Measurements from ENCODE around the gene KRTAP20-3. TPM values are rescaled to one million over a fixed set of nuclear protein-coding genes. Genes with fewer than 3 reads are reported as not detected.

KRTAP20-3 gene
- not detected in 2 replicates for total RNA-seq

DNA sequence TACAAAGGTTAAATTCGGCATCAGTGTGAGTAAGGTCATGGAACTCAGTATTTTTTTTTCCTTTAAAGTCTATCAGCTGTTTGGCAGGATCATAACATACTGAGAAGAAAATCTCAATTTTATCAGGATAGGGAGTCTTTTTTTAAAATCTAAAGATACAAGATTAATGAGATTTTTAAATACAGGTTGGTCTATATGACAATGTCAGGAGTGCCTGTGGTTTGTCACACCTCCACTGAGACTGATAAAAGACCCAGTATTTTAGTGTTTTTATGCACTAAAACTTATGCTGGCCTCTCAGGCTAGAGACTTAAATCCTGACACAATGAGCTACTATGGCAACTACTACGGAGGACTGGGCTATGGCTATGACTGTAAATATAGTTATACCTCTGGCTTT lies at the start of gene KRTAP20-3:
TSS of gene KRTAP20-3 (plus strand) at position 301 of the 400 bp plus-strand sequence.

DNA sequence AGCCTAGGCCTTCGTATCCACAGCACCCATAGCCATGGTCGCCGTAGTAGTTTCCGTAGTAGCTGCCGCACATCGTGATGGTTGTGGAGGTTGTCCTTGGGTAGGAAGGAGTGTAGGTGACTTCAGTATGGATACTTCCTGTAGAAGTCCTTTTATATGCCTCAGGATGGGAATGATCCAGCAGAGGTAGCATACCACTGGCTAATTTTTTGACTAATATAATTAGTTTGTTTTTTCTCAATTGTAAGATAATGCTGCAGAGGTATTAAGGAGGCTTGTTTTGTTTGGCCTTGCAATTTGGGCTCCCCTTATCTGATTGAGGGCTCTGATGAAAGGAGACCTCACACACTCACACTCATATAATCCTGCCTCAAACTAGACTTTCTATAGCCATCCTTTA lies 43.9 kb upstream of the KRTAP20-3 start, which contains the start of gene KRTAP6-2:
TSS of gene KRTAP6-2 (minus strand) at position 101 of the 400 bp plus-strand sequence. CDS start at position 73, 28 bp downstream.

DNA sequence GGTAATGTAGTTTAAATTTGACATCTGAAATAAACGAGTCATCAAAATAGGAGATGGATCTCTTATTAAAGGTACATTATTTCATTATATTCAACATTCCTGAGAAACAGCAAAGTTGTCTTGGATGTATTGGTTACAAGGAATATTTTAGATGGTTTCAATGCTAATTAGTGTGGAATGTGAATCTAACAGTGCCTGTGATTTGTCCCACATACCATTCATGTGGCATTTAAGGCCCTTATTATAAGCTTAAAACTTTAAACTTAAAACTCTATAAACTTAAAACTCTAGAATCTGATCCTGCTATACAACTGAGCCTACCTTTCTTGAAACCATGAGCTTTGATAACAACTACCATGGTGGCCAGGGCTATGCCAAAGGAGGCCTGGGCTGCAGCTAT lies 41.9 kb upstream of the KRTAP20-3 start, which contains the start of gene KRTAP22-1:
TSS of gene KRTAP22-1 (plus strand) at position 301 of the 400 bp plus-strand sequence.

DNA sequence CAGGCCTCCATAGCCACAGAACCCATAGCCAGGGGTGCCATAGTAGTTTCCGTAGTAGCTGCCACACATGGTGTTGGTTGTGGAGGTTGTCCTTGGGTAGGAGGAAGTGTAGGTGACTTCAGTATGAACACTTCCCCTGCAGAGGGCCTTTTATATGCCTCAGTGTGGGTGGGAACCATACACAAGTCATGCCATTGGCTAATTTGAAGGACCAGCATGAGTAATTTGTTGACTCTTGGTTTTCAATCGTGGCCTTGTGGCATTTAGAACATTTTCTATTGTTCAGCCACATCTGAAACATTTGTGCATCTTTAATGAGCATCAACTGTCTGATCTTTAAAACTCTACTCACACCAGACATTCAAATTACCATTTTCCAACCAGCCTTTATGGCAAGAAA lies 28.8 kb upstream of the KRTAP20-3 start, which contains the start of gene KRTAP6-1:
TSS of gene KRTAP6-1 (minus strand) at position 95 of the 400 bp plus-strand sequence. CDS start at position 69, 26 bp downstream.

DNA sequence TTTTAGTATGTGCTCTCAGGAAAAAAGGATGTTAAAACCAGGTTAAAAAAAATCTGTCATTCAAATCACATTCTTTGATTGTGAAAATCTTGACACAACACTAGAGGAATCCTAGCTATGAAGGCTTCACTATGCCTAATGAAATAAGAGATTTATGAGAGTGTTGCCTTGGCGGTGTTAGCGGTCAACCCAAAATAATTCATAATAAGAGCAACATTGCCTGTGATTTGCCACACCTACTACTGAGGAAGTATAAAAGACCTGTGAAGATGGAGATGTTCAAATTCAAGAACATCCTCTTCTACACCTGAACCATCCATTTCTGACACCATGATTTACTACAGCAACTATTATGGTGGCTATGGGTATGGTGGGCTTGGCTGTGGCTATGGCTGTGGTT lies 26.5 kb upstream of the KRTAP20-3 start, which contains the start of gene KRTAP20-1:
TSS of gene KRTAP20-1 (plus strand) at position 301 of the 400 bp plus-strand sequence. CDS start at position 331, 30 bp downstream.

DNA sequence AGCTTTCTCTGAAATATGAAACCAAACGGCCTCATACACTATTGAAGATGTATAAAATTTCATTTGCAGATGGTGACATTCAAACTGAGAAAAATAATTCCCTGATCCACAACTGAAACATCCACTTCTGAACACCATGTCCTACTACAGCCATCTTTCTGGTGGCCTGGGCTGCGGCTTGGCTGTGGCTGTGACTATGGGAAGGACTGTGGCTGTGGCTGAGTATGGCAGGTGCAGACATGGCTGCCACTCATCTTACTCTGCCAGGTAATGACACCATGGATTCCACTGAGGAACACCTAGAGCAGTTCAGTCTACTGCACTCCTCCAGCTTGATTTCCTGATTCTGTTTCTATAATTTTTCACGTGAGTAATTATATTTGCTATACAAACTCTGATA lies 22.1 kb upstream of the KRTAP20-3 start, which contains the start of gene KRTAP20-4:
TSS of gene KRTAP20-4 (plus strand) at position 106 of the 400 bp plus-strand sequence.

DNA sequence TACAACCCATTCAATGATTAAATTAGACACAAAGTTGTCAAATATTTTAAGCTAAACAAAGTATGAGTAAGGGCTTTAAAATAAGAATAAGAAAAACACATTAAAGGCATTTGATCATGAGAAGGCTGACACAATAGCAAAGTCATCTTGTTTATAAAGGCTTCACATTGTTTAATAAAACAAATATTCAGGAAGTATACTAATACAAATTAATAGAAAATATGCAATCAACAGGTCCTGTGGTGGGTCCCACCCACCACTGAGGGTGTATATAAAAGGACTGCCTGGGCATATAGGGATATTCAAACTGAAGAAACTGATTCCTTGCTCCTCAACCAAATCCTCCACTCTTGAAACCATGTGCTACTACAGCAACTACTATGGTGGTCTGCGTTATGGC lies 7.8 kb upstream of the KRTAP20-3 start, which contains the start of gene KRTAP20-2:
TSS of gene KRTAP20-2 (plus strand) at position 301 of the 400 bp plus-strand sequence. CDS start at position 359, 58 bp downstream.

Other genes with a start within 250 kb of the KRTAP20-3 start
- gene KRTAP13-1, start 246.8 kb upstream of the KRTAP20-3 start, total RNA-seq, result not detected in 2 replicates
- not detected in 2 replicates for gene KRTAP13-3, start 216.9 kb upstream of the KRTAP20-3 start, total RNA-seq
- not detected in 2 replicates for gene KRTAP13-4, start 212.6 kb upstream of the KRTAP20-3 start, total RNA-seq
- gene KRTAP15-1, start 202.6 kb upstream of the KRTAP20-3 start, total RNA-seq, result not detected in 2 replicates
- not detected in 2 replicates for gene KRTAP19-1, start 162.5 kb upstream of the KRTAP20-3 start, total RNA-seq
- gene KRTAP19-2, start 155.4 kb upstream of the KRTAP20-3 start, total RNA-seq, result not detected in 2 replicates
- not detected in 2 replicates for gene KRTAP19-3, start 150.9 kb upstream of the KRTAP20-3 start, total RNA-seq
- not detected in 2 replicates for gene KRTAP19-4, start 145.7 kb upstream of the KRTAP20-3 start, total RNA-seq
- gene KRTAP19-5, start 140.7 kb upstream of the KRTAP20-3 start, total RNA-seq, result not detected in 2 replicates
- gene KRTAP19-6, start 101.0 kb upstream of the KRTAP20-3 start, total RNA-seq, result not detected in 2 replicates
- not detected in 2 replicates for gene KRTAP19-7, start 81.5 kb upstream of the KRTAP20-3 start, total RNA-seq
- not detected in 2 replicates for gene KRTAP22-2, start 52.5 kb upstream of the KRTAP20-3 start, total RNA-seq
- gene KRTAP6-3, start 50.4 kb upstream of the KRTAP20-3 start, total RNA-seq, result not detected in 2 replicates
- not detected in 2 replicates for gene KRTAP6-2, start 44.0 kb upstream of the KRTAP20-3 start, total RNA-seq
- gene KRTAP22-1, start 41.8 kb upstream of the KRTAP20-3 start, total RNA-seq, result not detected in 2 replicates
- not detected in 2 replicates for gene KRTAP6-1, start 28.9 kb upstream of the KRTAP20-3 start, total RNA-seq
- gene KRTAP20-1, start 26.4 kb upstream of the KRTAP20-3 start, total RNA-seq, result not detected in 2 replicates
- not detected in 2 replicates for gene KRTAP20-4, start 22.2 kb upstream of the KRTAP20-3 start, total RNA-seq
- not detected in 2 replicates for gene KRTAP20-2, start 7.7 kb upstream of the KRTAP20-3 start, total RNA-seq
- gene KRTAP21-3, start 75.9 kb downstream of the KRTAP20-3 start, total RNA-seq, result not detected in 2 replicates
- not detected in 2 replicates for gene KRTAP21-2, start 104.4 kb downstream of the KRTAP20-3 start, total RNA-seq
- not detected in 2 replicates for gene KRTAP21-1, start 112.6 kb downstream of the KRTAP20-3 start, total RNA-seq
- not detected in 2 replicates for gene KRTAP8-1, start 170.4 kb downstream of the KRTAP20-3 start, total RNA-seq
- not detected in 2 replicates for gene KRTAP7-1, start 186.9 kb downstream of the KRTAP20-3 start, total RNA-seq
- not detected in 2 replicates for gene KRTAP11-1, start 238.7 kb downstream of the KRTAP20-3 start, total RNA-seq

All from bladder microvascular endothelial cell (primary cell).